Fibroblast of the conjunctiva (primary cell): Measurements from ENCODE around the gene SNAI1.
A peak's percentile ranks its signal among the peaks of the same experiment; 100 is the strongest.
"Not testable (repeated sequence)": the region's sequence is repeated elsewhere in the genome, so short reads cannot be mapped to it uniquely, and the experiment has no call there.

Source experiments
- DNase-seq: peaks from one replicate; pipeline ENCODE4 v3.0.0-alpha.2; 2010; ENCODE audit warnings: low read depth

SNAI1 gene

GRCh38 chr20:49987015-49987867, 4.5 kb downstream of the SNAI1 start:
- DNase-seq, result no peak

- no peak for DNase-seq
Measured at GRCh38 chr20:49987868-49988690, 5.3 kb downstream of the SNAI1 start.

DNA sequence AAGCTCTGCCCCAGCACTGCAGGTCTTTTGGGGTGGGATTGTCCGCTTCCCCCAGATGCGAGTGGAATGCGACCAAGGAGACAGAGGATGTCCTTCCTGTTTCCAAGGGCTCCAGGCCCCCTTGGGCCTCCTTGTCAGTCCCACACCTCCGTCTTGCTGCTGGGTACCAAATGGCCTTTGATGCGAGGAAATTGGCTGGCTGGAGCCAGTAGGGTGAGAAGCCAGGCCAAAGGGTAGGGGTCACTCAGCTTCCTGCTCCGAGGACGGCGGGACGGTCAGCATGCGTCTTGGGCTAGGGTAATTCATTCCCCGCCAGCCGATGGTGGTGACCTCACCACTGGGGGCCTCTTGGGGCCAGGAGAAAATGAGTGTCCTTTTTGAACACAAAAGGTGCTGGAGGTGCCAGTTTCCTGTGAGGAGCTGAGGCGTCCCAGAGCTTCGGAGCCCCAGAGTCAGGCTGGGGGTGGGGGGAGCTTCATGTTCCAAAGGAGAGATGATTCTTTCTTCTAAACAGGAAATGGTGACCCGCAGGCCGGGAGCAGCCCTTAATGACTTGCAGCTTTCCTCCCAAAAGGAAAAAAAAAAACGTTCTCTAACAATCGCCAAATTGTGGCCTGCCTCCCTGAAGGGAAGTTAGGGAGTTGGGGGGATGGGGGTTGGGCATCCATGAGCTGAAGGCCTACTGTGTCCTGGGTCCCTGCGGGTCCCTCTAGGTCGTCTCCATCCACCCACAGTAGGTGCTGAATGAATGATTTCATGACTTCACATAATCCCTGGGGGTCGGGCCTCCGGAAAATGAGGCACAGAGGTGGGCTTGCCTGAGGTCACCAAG, 6.7 kb downstream of the SNAI1 start:
- peak; percentile 68 for DNase-seq

GRCh38 chr20:49990271-49990720, 7.5 kb downstream of the SNAI1 start:
- no peak for DNase-seq

GRCh38 chr20:49993301-49993751, 10.5 kb downstream of the SNAI1 start:
- DNase-seq, result no peak

GRCh38 chr20:49995586-49995985, 12.8 kb downstream of the SNAI1 start:
- no peak for DNase-seq

- DNase-seq, result not testable (repeated sequence)
Measured at GRCh38 chr20:49998478-49999188, 15.9 kb downstream of the SNAI1 start.

- no peak for DNase-seq
Measured at GRCh38 chr20:49999329-49999728, 16.5 kb downstream of the SNAI1 start.

DNA sequence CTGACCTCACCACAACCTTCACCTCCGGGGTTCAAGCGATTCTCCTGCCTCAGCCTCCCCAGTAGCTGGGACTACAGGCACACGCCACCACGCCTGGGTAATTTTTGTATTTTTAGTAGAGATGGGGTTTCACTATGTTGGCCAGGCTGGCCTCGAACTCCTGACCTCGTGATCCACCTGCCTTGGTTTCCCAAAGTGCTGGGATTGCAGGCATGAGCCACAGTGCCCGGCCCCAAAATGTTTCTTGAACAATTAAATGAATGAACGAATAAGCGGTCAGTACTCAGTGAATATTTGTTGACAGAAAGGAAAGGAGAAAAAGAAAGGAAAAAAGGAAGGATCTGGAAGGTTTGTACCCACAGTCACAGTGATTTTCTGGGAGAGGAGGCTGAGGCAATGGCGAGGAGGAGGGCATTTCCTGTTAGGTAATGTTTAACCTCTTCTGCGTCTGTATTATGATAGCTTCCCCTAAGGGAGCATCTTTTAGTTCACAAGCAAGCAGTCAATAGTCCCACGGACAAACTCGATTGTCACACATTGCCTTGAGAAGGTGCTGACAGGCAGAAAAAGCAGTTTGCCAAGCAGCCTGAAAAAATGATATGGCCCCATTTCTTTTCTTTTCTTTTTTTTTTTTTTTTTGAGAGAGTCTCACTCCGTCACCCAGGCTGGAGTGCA, 17.9 kb downstream of the SNAI1 start:
- DNase-seq, result not testable (repeated sequence)

- DNase-seq, result no peak
Measured at GRCh38 chr20:50001784-50002311, 19.1 kb downstream of the SNAI1 start.

GRCh38 chr20:50003253-50003656, 20.5 kb downstream of the SNAI1 start:
- DNase-seq, result peak; percentile 41

DNA sequence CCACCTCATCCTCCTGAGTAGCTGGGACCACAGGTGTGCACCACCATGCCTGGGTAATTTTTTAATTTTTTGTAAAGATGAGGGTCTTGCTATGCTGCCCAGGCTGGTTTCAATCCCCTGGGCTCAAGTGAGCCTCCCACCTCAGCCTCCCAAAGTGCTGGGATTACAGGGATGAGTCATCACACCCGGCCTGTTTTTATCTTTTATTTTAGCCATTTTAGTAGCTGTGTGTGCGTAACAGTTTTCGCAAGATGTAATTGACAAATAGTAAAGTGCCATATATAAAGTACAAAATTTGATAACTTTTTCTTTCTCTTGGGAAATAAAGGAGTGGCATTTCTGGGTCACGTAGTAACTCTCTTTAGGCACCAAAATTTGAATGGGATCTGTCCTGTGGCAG, 21.4 kb downstream of the SNAI1 start:
- no peak for DNase-seq

DNA sequence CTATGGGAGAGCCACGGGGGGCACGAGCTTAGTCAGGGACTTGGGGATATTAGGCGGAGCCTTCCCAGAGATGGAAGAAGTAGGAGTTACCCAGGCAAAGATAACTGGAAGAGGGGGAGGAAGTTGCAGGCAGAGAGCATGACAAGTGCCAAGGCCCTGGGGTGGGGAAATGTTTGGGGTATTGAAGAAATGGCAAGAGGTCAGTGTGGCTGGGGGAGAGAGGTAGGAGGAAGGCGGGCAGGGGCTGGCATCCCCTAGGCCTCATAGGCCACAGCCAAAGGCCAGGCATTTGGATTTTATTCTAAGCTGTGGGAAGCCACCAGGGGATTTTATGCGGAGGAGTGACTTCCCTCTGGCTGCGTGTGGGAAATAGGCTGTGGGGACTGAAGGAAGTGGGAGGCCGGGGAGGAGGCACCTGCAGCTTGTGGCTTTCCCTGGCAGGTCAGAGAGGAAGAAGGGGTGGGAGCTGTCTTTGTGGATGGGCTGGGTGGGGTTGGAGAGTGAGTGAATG, 22.7 kb downstream of the SNAI1 start:
- DNase-seq, result no peak

GRCh38 chr20:50007369-50007768, 24.6 kb downstream of the SNAI1 start:
- no peak for DNase-seq

DNA sequence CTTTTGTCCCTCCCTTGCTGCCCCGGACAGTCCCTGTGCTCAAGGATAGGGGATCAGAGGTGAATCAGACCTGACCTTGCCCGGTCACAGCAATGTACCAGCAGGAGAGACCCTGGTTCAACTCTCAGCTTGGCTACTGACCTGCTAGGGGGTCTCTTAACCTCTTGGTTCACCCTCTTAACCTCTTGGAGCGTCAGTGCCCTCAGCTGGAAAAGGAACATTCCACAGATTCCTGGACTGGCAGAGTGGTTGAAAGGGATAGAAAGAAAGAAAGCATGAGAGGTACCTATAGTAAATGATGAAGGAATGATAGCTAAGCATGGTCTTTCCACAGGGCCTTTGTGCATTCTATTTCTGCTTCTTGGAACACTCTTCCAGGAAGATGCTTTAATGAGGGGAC, 25.2 kb downstream of the SNAI1 start:
- DNase-seq, result no peak

DNA sequence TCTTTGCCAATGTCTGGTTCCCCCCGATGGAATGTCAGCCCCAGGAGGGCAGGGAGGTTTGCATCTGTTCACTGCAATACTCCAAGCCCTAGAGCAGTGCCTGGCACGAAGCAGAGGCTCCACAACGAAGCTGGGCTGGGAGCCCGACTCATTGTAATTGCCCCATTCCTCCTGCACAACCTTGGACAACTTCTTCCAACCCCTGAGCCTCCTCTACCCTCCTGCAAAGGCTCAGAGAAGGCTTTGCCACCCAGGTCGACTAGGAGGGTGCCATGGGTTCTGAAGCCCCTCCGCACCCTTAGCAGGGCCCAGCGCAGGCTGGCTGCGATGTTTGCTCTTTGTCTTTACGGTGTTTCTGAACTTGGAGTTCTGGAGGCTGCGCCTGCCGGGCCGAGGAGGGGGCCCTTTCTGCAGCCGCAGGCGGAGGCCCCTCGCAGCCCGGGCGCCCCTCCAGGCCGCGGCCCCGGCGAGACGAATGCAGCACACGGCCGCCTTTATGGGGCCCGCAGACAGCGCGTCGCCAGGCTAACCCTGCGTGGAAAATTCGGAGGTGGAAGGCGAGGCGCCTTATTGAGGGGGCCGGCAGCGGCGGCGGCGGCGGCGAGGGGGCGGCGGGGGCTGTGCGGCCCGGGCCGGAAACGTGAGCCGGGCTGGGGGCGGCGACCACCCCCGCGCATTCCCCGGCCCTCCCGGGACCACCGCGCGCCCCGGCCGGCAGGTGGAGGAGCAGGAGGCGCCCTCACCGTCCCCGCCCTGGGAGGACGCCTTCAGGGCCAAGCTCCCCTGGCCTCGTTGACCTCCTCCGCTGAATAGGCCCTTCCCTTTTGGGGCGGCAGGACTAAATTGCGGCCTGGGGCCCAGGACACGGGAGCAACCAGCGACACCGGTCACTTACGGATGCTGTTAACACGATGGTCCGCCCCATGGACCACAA, 27.0 kb downstream of the SNAI1 start:
- DNase-seq, result no peak

GRCh38 chr20:50011597-50011996, 28.8 kb downstream of the SNAI1 start:
- not testable (repeated sequence) for DNase-seq

DNA sequence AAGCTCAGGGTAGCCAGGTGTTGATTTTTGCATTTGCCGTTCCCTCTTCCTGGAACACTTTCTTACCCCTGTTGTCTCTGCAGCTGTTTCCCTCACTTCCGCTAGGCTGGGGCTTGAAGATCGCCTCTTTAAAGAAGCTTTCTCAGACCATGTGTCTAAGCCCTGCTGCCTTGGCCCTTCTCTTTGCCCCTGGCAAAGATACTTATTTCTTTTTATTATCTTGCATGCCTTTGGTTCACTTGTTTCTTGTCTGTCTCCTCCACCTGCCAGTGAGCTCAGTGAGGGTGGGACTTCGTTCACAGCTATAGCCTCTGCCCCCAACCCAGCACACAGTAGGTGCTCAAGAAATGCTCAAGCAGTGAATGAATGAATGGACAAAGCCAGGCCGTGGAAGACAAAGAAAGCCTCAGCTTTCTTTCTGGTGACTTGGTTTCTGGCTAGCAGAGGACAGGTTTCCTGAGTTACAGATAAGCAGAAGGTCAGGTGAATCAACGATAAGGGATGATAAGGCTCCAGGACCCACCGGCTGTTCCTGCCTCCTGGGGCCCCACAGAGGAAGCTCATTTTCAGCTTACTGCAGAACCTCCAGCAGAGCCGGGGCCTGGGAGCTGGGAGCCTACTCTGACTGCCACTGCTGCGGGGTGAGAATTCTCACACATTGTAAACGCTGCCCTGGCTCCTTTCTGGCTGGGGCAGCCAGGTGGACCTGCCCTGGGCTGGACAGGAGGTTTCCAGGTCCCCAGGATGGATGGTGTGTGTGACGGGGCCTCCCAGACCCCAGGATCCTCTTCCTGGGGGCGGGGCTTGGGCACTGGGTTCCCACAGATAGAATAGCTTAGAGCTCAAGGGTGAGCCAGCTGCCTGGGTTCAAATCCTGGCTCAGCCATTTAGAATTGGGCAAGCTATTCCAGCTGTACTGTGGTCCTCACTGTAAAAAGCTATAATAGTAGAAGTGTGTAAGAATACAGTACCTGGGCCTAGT, 29.8 kb downstream of the SNAI1 start:
- no peak for DNase-seq
